HUDEP-2 (cell line): Measurements from ENCODE around the gene COASY.
A peak's percentile ranks its signal among the peaks of the same experiment; 100 is the strongest.

Source experiments
- DNase-seq, 76 experiments: peaks; one replicate each; lab custom pipeline; 2025; ENCODE audit not compliant: unreplicated experiment in 76 of 76; lab: John Stamatoyannopoulos, UW

Gene COASY

DNA sequence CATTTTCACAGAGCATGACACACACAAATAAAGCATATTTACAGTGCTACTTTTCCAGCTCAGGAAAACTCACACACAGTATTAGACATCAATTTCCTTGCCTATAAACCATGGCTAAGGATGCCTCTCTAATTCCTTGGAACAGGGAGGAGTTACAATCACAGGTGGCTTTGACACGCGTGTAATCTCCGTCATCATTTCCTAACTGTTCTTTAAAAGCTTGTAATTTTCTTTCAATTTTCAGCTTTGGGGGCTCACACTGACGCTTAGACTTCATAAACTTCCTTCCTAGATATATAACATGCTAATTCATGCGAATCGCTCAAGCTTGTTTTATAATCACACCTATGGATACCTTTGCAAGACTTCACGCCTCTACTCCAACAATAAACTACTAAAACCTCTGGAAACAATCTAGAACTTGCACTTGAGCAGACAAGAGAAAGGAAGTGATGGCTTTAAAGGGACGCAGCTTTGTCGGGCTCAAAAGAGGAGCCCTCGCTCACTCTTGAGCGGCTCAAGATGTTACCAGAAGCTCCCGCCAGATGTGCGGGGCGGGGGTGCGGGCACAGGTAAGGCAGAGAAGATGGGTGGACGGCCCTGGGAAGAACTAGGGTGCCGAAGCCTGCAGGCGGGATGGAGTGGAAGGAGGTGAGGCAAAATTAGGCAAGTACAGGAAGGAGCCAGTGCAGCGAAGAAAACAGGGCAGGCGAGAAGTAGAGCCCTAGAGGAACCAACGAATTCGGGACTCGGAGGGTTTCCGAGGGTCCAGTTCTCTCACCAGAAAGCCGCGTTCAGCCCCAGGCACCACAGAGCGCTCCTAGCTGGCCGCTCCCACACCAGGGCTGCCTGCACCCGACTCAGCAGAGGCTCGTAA, 46.6 kb downstream of the COASY start:
- peak in 1 of 76 experiments; percentile 52 for DNase-seq

DNA sequence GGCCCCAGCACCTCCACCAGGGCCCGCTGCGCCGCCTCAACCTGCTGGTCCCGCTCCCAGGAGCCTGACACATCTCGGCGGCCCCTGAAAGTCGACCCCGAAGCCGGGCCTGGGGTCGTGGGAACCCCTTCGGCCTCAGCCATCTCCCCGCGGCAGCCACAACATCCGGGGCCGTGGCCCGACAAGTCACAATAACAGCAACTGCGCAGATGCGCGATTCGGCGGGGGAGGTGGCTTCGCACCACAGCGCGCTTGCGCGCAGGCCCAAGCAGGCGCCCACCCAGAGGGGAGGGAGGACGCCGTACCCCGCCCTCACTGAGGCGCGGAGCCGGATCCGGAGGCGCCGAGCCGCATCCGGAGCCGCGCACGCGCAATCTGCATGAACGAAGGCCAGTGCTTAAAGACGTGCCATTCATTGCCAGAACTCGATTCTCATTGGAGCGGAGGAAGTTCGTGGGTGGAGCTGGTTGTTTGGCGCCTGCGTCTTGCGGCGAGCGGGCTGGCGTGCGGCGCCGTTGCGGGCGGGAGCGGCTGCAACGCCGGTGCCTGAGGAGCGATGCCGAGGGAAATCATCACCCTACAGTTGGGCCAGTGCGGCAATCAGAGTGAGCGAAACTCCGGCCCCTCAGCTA, 47.4 kb downstream of the COASY start, which contains the start of the genes RETREG3 and TUBG1:
TSS of gene RETREG3 (minus strand) at position 193 of the 632 bp plus-strand sequence. CDS start at position 143, 50 bp downstream.
TSS of gene TUBG1 (plus strand) at position 502 of the 632 bp plus-strand sequence. CDS start at position 557, 55 bp downstream.
- peak in 75 of 76 experiments; percentile 69 to 99 (median 97) for DNase-seq

DNA sequence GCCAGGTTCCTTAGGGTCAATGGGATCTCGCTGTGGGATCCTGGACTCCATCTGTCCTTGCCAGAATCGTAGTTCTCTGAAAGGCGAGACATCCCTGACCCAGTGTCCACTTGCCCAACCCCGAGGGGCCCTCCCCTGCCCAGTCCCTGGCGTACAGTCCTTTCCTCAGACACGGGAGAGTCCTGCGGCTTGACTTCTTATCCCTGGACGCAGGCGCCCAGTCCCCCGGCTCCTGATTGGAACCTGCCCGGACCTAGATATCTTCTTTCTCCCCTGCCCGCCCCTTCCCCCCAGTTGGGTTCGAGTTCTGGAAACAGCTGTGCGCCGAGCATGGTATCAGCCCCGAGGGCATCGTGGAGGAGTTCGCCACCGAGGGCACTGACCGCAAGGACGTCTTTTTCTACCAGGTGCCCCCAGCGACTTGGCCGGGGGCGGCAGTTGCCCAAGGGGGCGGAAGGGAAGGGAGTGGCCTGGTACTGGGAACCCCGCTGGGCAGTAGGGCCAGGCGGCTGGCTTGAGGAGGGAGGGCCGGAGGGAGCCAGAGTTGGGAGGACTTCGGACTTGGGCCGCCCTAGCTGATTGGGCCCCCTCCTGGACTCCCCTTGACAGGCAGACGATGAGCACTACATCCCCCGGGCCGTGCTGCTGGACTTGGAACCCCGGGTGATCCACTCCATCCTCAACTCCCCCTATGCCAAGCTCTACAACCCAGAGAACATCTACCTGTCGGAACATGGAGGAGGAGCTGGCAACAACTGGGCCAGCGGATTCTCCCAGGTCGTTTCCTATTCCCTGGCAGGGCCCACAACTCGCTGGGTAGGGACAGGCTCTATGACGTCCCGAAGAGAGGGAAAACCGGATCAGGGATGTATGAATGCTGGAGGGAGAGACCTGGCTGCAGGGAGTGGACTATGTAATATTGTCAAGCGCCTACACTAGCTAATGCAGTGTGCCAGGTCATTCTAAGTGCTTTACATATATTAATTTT, 48.2 kb downstream of the COASY start:
- peak in 18 of 76 experiments; percentile 23 to 65 (median 37) for DNase-seq

DNA sequence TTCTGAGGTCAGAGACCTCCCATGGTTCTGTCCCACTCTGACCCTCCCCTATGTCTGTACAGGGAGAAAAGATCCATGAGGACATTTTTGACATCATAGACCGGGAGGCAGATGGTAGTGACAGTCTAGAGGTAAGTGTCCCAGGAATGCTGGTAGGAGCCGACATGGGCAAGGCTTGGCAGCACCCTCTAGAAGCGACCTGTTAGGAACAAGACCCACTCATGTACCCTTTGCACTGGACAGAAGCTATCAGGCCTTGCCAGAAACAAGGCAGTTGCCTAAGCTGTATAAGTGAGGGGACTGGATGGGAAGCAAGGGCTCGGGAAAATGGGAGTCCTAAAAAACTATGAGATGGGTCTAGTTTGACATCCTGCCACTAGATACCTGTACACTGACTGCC, 50.1 kb downstream of the COASY start:
- no peak for DNase-seq

DNA sequence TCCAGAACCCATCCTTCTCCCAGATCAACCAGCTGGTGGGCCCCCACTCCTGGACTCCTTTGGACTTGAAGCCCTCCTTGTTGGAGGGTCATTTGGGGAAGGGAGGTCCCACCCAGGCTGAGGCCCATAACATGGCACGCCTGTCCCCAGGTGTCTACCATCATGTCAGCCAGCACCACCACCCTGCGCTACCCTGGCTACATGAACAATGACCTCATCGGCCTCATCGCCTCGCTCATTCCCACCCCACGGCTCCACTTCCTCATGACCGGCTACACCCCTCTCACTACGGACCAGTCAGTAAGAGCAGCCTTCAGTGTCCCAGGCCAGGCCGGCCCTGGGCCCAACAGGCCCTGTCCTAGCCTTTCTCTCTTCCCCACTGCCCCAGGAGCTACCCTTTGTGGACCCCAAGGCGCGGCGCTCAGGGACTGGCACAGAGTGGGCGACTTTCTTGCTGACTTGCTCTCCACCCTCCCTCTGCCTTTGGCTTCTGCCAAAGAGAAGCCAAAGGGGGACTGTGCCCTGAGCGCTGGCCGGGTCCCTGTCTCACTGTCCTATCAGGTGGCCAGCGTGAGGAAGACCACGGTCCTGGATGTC, 51.8 kb downstream of the COASY start:
- no peak for DNase-seq
